Loucy (cell line): ENCODE data around the gene POU2AF2.

Source experiments
- H2AFZ ChIP-seq: fragments of 200-600 bp; sonication (generic); 2 replicates; pipeline ENCODE4 v1.6.0; 2016; ENCODE audit warnings: antibody characterized with exemption, mild to moderate bottlenecking, low read length, moderate library complexity
- H3F3A ChIP-seq: fragments of 200-600 bp; 2 replicates; pipeline ENCODE4 v1.6.0; 2016; ENCODE audit warnings: antibody characterized with exemption, low read depth, mild to moderate bottlenecking
- H3K27me3 ChIP-seq: fragments of 200-600 bp; sonication (generic); 2 replicates; pipeline ENCODE4 v1.6.1; 2014; ENCODE audit warnings: low read length, mild to moderate bottlenecking; ENCODE audit not compliant: insufficient read depth, poor library complexity, severe bottlenecking
- H3K36me3 ChIP-seq: fragments of 200-600 bp; sonication (generic); 2 replicates; pipeline ENCODE4 v1.6.1; 2016; ENCODE audit warnings: low read length; ENCODE audit not compliant: insufficient read depth
- H3K4me1 ChIP-seq: fragments of 200-600 bp; sonication (generic); 2 replicates; pipeline ENCODE4 v1.5.1; 2014; ENCODE audit warnings: low read length, mild to moderate bottlenecking; ENCODE audit not compliant: insufficient read depth, poor library complexity, severe bottlenecking
- H3K4me2 ChIP-seq: fragments of 200-600 bp; sonication (generic); 2 replicates; pipeline ENCODE4 v1.6.0; 2014; ENCODE audit warnings: antibody characterized with exemption, low read length, low read depth, mild to moderate bottlenecking; ENCODE audit not compliant: poor library complexity, severe bottlenecking
- H3K4me3 ChIP-seq: fragments of 200-600 bp; sonication (generic); 2 replicates; pipeline ENCODE4 v1.5.1; 2014; ENCODE audit warnings: low read length, mild to moderate bottlenecking, mixed read lengths; ENCODE audit not compliant: poor library complexity, severe bottlenecking
- H3K79me2 ChIP-seq: fragments of 200-600 bp; sonication (generic); 2 replicates; pipeline ENCODE4 v1.6.1; 2014; ENCODE audit warnings: low read length; ENCODE audit not compliant: insufficient read depth
- H3K9ac ChIP-seq: fragments of 200-600 bp; sonication (generic); 2 replicates; pipeline ENCODE4 v1.6.0; 2014; ENCODE audit warnings: mild to moderate bottlenecking, low read depth, low read length, moderate library complexity; ENCODE audit not compliant: poor library complexity, severe bottlenecking
- H3K9me2 ChIP-seq: fragments of 200-600 bp; sonication (generic); replicated peaks from 2 replicates; pipeline ENCODE4 v1.6.1; 2016; ENCODE audit warnings: low read depth, low read length, mixed read lengths
- H3K9me3 ChIP-seq: fragments of 200-600 bp; sonication (generic); 2 replicates; pipeline ENCODE4 v1.6.1; 2014; ENCODE audit warnings: mild to moderate bottlenecking, antibody characterized with exemption, low read length, low read depth; ENCODE audit not compliant: insufficient read depth
- H4K20me1 ChIP-seq: fragments of 200-600 bp; sonication (generic); 2 replicates; pipeline ENCODE4 v1.6.0; 2014; ENCODE audit warnings: antibody characterized with exemption, low read length, mild to moderate bottlenecking; ENCODE audit not compliant: insufficient read depth, poor library complexity, severe bottlenecking
- CTCF ChIP-seq: fragments of 200-600 bp; sonication (generic); conservative IDR thresholded peaks from 2 replicates; pipeline ENCODE4 v1.5.1; 2014; ENCODE audit warnings: mild to moderate bottlenecking, antibody characterized with exemption, low read length
- EZH2phosphoT487 ChIP-seq: fragments of 200-600 bp; IDR thresholded peaks from 2 replicates; pipeline ENCODE4 v1.6.1; 2018; ENCODE audit warnings: antibody characterized with exemption, mild to moderate bottlenecking, moderate library complexity, borderline replicate concordance

The POU2AF2 gene

GRCh38 chr11:111258046-111258445 lies 12.5 kb downstream of the POU2AF2 start:
- no peaks in the 10 kb centered on the region for H3K9me2 ChIP-seq
- H4K20me1 ChIP-seq = no peaks in the 10 kb centered on the region
- no peak overlapping the region for H2AFZ ChIP-seq
- H3K9me3 ChIP-seq = no peaks in the 10 kb centered on the region
- TF ChIP-seq CTCF (no peak), EZH2phosphoT487 (no peak)
- no peaks in the 10 kb centered on the region for H3K4me1 ChIP-seq
- no peaks in the 10 kb centered on the region for H3F3A ChIP-seq
- no peak overlapping the region for H3K9ac ChIP-seq
- H3K4me3 ChIP-seq = no peak overlapping the region
- no peaks in the 10 kb centered on the region for H3K79me2 ChIP-seq
- no peaks in the 10 kb centered on the region for H3K36me3 ChIP-seq
- no peak overlapping the region for H3K4me2 ChIP-seq
- no peaks in the 10 kb centered on the region for H3K27me3 ChIP-seq

- Histone ChIP-seq H3K27me3 (no peaks in the 10 kb centered on the region), H2AFZ (no peak overlapping the region), H3K9ac (no peak overlapping the region), H3K9me2 (no peaks in the 10 kb centered on the region), H3F3A (no peaks in the 10 kb centered on the region), H3K4me3 (no peak overlapping the region), H3K4me2 (no peak overlapping the region), H4K20me1 (no peaks in the 10 kb centered on the region), H3K79me2 (no peaks in the 10 kb centered on the region), H3K9me3 (no peaks in the 10 kb centered on the region), H3K36me3 (no peaks in the 10 kb centered on the region), H3K4me1 (no peaks in the 10 kb centered on the region)
- TF ChIP-seq EZH2phosphoT487 (no peak), CTCF (no peak)
These were observed 14.4 kb downstream of the POU2AF2 start for GRCh38 chr11:111259896-111260295.

- Histone ChIP-seq H3K4me1 (no peaks in the 10 kb centered on the region), H3K9ac (no peak overlapping the region), H3K79me2 (no peaks in the 10 kb centered on the region), H3F3A (no peaks in the 10 kb centered on the region), H2AFZ (no peak overlapping the region), H3K9me3 (no peaks in the 10 kb centered on the region), H4K20me1 (no peaks in the 10 kb centered on the region), H3K4me3 (no peak overlapping the region), H3K36me3 (no peaks in the 10 kb centered on the region), H3K4me2 (no peak overlapping the region), H3K27me3 (no peaks in the 10 kb centered on the region), H3K9me2 (no peaks in the 10 kb centered on the region)
- no peak for TF ChIP-seq EZH2phosphoT487
- no peak for TF ChIP-seq CTCF
These were observed 15.3 kb downstream of the POU2AF2 start for GRCh38 chr11:111260811-111261210.
